ENCODE data around the gene HLA-F.

HLA-F gene

DNA sequence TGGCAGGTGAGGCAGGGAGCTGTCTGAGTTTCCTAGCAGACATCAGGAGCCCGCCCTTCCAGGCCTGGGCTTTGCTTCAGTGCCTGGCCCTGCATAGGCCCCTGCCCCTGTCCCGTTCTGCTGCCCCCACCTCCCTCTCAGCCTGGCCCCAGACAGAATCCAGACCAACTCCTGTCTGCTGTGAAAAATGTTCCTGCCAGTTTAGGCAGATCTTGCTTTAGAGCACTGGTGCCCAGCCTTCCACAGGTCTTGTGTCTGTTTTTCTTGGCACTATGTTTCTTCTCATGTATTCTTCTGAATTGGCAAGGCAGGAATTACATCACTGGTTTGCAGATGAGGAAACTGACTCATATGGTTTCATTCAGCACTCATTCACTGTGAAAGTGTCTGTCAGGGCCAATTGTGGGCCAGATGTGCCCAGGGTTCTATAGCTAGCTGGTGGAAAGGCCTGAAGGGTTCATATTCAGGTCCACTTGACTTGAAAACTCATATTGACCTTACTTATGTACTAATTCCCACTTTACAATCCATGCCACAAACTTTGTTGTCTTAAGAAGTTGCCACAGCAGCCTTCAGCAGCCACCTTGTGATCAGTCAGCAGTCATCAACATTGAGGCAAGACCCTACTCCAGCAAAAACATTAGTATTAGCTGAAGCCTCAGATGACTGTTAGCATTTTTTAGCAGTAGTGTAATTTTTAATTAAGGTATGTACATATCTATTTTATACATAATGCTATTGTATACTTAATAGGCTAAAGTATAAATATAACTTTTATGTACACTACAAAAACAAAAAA lies 40.5 kb downstream of the HLA-F start:
- DNase-seq (ENCODE audit: low read depth), result peak; percentile 89

DNA sequence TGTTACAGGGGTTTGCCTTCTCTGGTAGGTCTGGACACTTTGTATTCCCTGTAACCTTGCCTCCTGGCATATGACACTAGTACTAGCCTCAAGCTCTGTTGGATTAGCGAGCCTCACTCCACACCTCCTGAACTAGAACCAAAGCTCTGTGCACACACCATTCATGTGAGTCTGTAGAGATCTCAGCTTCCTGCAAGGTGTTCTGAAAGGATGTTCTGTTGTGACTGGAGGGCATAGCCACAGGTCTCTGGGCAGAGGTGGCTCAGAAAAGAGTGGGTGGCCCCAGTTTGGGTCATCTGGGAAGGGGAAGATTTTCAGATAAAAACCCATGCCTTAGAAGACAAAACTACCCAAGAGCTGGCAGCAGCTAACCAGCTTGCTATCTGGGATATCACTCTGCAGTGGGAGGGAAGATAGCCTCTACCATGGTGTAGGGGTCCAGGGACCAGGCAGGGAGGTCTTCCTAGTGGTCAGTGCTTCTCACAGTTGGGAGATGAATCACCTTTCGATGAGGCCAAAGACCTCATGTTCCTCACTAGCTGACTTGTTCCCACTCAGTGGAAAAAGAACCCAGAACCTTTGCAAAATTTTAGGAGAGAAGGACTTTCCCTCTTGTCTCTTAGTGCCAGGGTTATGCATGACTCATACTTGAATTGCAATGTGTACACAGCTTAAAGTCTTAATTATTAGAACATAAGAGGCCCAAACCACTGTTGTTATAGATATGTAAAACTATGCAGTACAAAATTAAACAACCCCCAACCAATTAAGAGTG lies 41.4 kb downstream of the HLA-F start:
- peak; percentile 36 for DNase-seq (ENCODE audit: low read depth)

DNA sequence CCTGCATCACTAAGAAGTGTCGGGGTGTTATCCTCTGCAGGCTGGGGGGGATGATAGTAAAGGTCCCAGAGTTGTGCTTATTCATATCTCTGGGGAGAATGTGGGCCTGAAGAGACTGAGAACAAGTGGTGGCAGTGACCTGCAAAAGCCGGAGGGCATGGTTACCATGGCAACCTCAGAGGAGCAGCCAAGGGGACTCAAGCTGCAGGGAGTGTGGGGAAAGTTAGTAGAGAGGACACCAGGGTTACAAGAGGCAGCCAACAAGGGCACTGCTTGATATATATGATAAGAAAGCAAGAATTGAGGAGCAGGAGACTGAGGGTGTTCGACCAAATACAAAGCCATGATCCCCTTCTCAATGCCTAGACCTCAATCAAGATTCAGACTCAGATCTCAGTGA lies 46.1 kb downstream of the HLA-F start:
- no peak for DNase-seq (ENCODE audit: low read depth)

DNA sequence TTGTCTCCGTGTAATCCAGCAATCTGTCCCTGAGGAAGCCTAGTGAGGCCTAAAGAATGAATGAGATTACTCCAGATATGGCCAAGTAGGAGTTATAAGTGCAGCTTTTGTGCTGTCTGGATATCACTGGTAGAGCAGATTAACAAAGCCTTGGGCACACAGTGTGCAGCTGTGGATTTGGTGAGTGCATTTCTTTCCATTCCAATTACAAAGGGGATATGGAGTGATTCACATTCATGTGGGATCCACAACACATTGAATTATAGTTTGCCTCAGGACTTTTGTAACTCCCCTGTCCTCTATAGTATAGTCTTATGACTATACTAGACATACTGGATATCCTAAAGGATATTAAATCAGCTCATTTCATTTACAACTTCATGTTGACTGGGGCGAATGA lies 47.1 kb downstream of the HLA-F start:
- no peak for DNase-seq (ENCODE audit: low read depth)

DNA sequence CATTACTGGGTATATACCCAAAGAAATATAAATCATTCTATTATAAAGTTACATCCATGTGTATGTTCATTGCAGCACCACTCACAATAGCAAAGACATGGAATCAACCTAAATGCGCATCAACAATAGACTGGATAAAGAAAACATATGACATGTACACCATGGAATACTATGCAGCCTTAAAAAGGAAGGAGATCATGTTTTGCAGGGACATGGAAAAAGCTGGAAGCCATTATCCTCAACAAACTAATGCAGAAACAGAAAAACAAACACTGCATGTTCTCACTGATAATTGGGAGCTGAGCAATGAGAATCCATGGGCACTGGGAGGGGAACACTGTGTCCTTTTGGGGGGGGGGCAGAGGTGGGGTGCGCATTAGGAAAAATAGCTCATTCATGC lies 53.5 kb downstream of the HLA-F start:
- no peak for DNase-seq (ENCODE audit: low read depth)
